Esophagus squamous epithelium (tissue), 4 donors: Measurements from ENCODE around the gene ADCK1.

Experiments
- CTCF ChIP-seq, 6 experiments: fragments of 450-650 bp in 4 of 6; fragments of 200-600 bp in 2 of 6; sonication (generic) in 2 of 6; IDR thresholded peaks; one replicate each; pipeline ENCODE4 v1.5.1; 2016 to 2019; ENCODE audit warnings: antibody characterized with exemption in 6 of 6, mild to moderate bottlenecking in 4 of 6, moderate library complexity in 4 of 6
- POLR2A ChIP-seq, 4 donors: fragments of 450-650 bp; IDR thresholded peaks; one replicate each; pipeline ENCODE4 v1.6.1; 2017; ENCODE audit warnings: antibody characterized with exemption in 4 of 4, mild to moderate bottlenecking in 4 of 4, moderate library complexity in 3 of 4

DNA sequence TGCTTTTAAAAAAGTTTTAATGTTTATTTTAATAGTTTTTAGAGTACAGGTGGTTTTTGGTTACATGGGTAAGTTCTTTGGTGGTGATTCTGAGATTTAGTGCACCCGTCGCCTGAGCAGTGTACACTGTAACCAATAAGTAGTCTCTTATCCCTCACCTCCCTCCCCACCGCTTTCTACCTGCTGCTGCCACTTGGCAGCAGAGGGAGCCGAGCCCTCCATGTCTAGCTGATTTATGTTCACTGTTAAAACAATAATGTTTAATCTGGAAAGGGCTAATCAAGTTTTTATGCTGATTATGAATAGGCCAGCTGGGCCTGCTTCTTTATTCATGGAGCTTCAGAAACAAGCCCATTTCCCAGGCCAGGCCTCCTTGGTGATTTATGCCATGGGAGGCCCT is 73.1 kb downstream of the ADCK1 start:
- TF ChIP-seq POLR2A (IDR thresholded peaks at IDR 0.05): no peak
- TF ChIP-seq CTCF (IDR thresholded peaks at IDR 0.05): no peak
